Neural cell (in vitro differentiated cells): Measurements from ENCODE around the gene PLA2G1B.

ENCODE experiments used
- EP300 ChIP-seq: fragments of 450-650 bp; conservative IDR thresholded peaks from 2 replicates; pipeline ENCODE4 v1.6.1; 2014; ENCODE audit warnings: antibody characterized with exemption, mild to moderate bottlenecking, moderate library complexity; ENCODE audit not compliant: poor library complexity, severe bottlenecking
- EZH2 ChIP-seq: fragments of 200-600, 300-800 bp; shearing (Covaris generic), sonication (generic); IDR thresholded peaks from 2 replicates; pipeline ENCODE4 v1.6.1; 2014; ENCODE audit warnings: antibody characterized with exemption, low read length, borderline replicate concordance, mild to moderate bottlenecking; ENCODE audit not compliant: insufficient read depth, poor library complexity, severe bottlenecking
- MXI1 ChIP-seq: fragments of 450-650 bp; conservative IDR thresholded peaks from 2 replicates; pipeline ENCODE4 v1.6.1; 2014; ENCODE audit warnings: antibody characterized with exemption, mild to moderate bottlenecking; ENCODE audit not compliant: poor library complexity, severe bottlenecking
- POLR2AphosphoS5 ChIP-seq: IDR thresholded peaks from 2 replicates; pipeline ENCODE4 v1.6.1; 2012
- RAD21 ChIP-seq: fragments of 450-650 bp; conservative IDR thresholded peaks from 2 replicates; pipeline ENCODE4 v1.6.1; 2014; ENCODE audit warnings: antibody characterized with exemption, mild to moderate bottlenecking, moderate library complexity
- SMC3 ChIP-seq: fragments of 450-650 bp; conservative IDR thresholded peaks from 2 replicates; pipeline ENCODE4 v1.6.1; 2014; ENCODE audit warnings: antibody characterized with exemption, mild to moderate bottlenecking, moderate library complexity; ENCODE audit not compliant: poor library complexity
- TAF1 ChIP-seq: IDR thresholded peaks from 2 replicates; pipeline ENCODE4 v1.6.1; 2012; ENCODE audit warnings: low read depth
- TF ChIP-seq, protein P1 (sequence below): fragments of 450-650 bp; IDR thresholded peaks from 2 replicates; pipeline ENCODE4 v1.5.1; 2014; ENCODE audit warnings: antibody characterized with exemption, mild to moderate bottlenecking, moderate library complexity; ENCODE audit not compliant: poor library complexity, severe bottlenecking

- TF ChIP-seq EP300 (no peak), SMC3 (no peak), EZH2 (no peak), TAF1 (no peak), POLR2AphosphoS5 (no peak), MXI1 (no peak), RAD21 (no peak)
- TF ChIP-seq, protein P1, sequence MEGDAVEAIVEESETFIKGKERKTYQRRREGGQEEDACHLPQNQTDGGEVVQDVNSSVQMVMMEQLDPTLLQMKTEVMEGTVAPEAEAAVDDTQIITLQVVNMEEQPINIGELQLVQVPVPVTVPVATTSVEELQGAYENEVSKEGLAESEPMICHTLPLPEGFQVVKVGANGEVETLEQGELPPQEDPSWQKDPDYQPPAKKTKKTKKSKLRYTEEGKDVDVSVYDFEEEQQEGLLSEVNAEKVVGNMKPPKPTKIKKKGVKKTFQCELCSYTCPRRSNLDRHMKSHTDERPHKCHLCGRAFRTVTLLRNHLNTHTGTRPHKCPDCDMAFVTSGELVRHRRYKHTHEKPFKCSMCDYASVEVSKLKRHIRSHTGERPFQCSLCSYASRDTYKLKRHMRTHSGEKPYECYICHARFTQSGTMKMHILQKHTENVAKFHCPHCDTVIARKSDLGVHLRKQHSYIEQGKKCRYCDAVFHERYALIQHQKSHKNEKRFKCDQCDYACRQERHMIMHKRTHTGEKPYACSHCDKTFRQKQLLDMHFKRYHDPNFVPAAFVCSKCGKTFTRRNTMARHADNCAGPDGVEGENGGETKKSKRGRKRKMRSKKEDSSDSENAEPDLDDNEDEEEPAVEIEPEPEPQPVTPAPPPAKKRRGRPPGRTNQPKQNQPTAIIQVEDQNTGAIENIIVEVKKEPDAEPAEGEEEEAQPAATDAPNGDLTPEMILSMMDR, result no peak
Measured at GRCh38 chr12:120332041-120332440, 4.5 kb upstream of the PLA2G1B start.
